ENCODE data around the gene CFD. TPM values are rescaled to one million over a fixed set of nuclear protein-coding genes. Genes with fewer than 3 reads are reported as not detected.
"Not testable (repeated sequence)": the region's sequence is repeated elsewhere in the genome, so short reads cannot be mapped to it uniquely, and the experiment has no call there.

The CFD gene
- polyA plus RNA-seq, 1 donor from 2014 or later = 5.3 TPM

GRCh38 chr19:848386-848921 lies 11.0 kb upstream of the CFD start:
- Histone ChIP-seq H3K79me2 (replicated peaks; ENCODE audit: insufficient read depth, low read length) (no peaks in the 10 kb centered on the region), H2AFZ (ENCODE audit: low read depth, low read length) (no peak overlapping the region), H3K27ac (ENCODE audit: low read length) (no peak overlapping the region), H3K9me2 (ENCODE audit: insufficient read depth, low read length) (no peaks in the 10 kb centered on the region), H3K27me3 (ENCODE audit: insufficient read depth, low read depth, low read length) (peaks cover 5% of the 10 kb centered on the region), H4K20me1 (ENCODE audit: insufficient read depth) (no peaks in the 10 kb centered on the region), H3K9me3 (ENCODE audit: low read length) (no peaks in the 10 kb centered on the region), H3K9ac (ENCODE audit: low read length) (no peak overlapping the region), H3K4me3 (ENCODE audit: low read length) (no peak overlapping the region), H3F3A (ENCODE audit: insufficient read depth, low read length, poor library complexity, severe bottlenecking) (no peaks in the 10 kb centered on the region), H3K36me3 (ENCODE audit: insufficient read depth, low read length) (no peaks in the 10 kb centered on the region), H3K4me2 (ENCODE audit: low read length) (no peak overlapping the region)
- TF ChIP-seq POLR2AphosphoS5 (IDR thresholded peaks at IDR 0.05) (no peak), RAD21 (conservative IDR thresholded peaks at IDR 0.05) (no peak), EZH2 (IDR thresholded peaks at IDR 0.05; ENCODE audit: borderline replicate concordance, insufficient read depth, low read length, poor library complexity, severe bottlenecking) (no peak), REST (IDR thresholded peaks at IDR 0.05; ENCODE audit: borderline replicate concordance) (no peak), EP300 (conservative IDR thresholded peaks at IDR 0.05; ENCODE audit: poor library complexity, severe bottlenecking) (no peak), TAF1 (IDR thresholded peaks at IDR 0.05; ENCODE audit: low read depth) (no peak), MXI1 (conservative IDR thresholded peaks at IDR 0.05; ENCODE audit: poor library complexity, severe bottlenecking) (no peak), CTCF (IDR thresholded peaks at IDR 0.05; ENCODE audit: poor library complexity, severe bottlenecking) (no peak), SMC3 (conservative IDR thresholded peaks at IDR 0.05; ENCODE audit: poor library complexity) (no peak)

- not testable (repeated sequence) for H3K27ac ChIP-seq (ENCODE audit: low read length); H3K79me2 ChIP-seq (replicated peaks; ENCODE audit: insufficient read depth, low read length); H3K27me3 ChIP-seq (ENCODE audit: insufficient read depth, low read depth, low read length); H3K4me3 ChIP-seq (ENCODE audit: low read length); H3K9ac ChIP-seq (ENCODE audit: low read length); H2AFZ ChIP-seq (ENCODE audit: low read depth, low read length); H4K20me1 ChIP-seq (ENCODE audit: insufficient read depth); H3K36me3 ChIP-seq (ENCODE audit: insufficient read depth, low read length); H3F3A ChIP-seq (ENCODE audit: insufficient read depth, low read length, poor library complexity, severe bottlenecking); H3K9me3 ChIP-seq (ENCODE audit: low read length); H3K9me2 ChIP-seq (ENCODE audit: insufficient read depth, low read length); H3K4me2 ChIP-seq (ENCODE audit: low read length)
Measured at GRCh38 chr19:849195-849594, 10.3 kb upstream of the CFD start.
